Measurements from ENCODE around the gene CD82. TPM values are rescaled to one million over a fixed set of nuclear protein-coding genes. Genes with fewer than 3 reads are reported as not detected.

CD82 gene
- total RNA-seq, 1 donor, result 2.6 TPM

- no peak overlapping the region for H3K4me3 ChIP-seq (ENCODE audit: low read depth, low read length)
- DNase-seq (ENCODE audit: low read depth), result no peak
- TF ChIP-seq, protein P1, sequence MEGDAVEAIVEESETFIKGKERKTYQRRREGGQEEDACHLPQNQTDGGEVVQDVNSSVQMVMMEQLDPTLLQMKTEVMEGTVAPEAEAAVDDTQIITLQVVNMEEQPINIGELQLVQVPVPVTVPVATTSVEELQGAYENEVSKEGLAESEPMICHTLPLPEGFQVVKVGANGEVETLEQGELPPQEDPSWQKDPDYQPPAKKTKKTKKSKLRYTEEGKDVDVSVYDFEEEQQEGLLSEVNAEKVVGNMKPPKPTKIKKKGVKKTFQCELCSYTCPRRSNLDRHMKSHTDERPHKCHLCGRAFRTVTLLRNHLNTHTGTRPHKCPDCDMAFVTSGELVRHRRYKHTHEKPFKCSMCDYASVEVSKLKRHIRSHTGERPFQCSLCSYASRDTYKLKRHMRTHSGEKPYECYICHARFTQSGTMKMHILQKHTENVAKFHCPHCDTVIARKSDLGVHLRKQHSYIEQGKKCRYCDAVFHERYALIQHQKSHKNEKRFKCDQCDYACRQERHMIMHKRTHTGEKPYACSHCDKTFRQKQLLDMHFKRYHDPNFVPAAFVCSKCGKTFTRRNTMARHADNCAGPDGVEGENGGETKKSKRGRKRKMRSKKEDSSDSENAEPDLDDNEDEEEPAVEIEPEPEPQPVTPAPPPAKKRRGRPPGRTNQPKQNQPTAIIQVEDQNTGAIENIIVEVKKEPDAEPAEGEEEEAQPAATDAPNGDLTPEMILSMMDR (IDR thresholded peaks at IDR 0.05; ENCODE audit: insufficient read depth, low read length), result no peak
These were observed 43.2 kb upstream of the CD82 start for GRCh38 chr11:44522294-44522693.

DNA sequence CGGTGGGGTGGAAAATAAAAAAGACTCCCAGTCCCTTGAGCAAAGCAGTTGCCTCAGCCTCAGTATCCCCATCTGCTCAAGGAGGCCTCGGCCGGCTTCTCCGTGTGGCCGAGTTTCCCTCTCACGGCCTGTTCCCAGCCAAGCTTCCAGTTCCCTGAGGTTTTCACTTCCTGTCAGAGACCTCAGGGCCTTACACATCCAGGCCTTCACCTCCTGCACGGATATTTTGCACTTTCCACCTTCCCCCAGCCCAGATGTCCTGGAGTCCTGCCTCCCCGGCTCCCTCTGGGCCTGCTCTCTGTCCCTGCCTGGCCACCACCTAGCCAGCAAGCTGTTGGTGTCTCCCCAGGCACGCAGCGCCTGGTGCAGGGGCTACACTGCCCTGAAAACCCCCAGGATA lies 41.1 kb upstream of the CD82 start:
- TF ChIP-seq, protein P1 (IDR thresholded peaks at IDR 0.05; ENCODE audit: insufficient read depth, low read length), result no peak
- H3K4me3 ChIP-seq (ENCODE audit: low read depth, low read length), result no peak overlapping the region
- no peak for DNase-seq (ENCODE audit: low read depth)

GRCh38 chr11:44524751-44525201 lies 40.7 kb upstream of the CD82 start:
- no peak for DNase-seq (ENCODE audit: low read depth)
- H3K4me3 ChIP-seq (ENCODE audit: low read depth, low read length), result no peak overlapping the region
- TF ChIP-seq, protein P1 (IDR thresholded peaks at IDR 0.05; ENCODE audit: insufficient read depth, low read length), result no peak

- DNase-seq (ENCODE audit: low read depth), result no peak
These were observed 39.8 kb upstream of the CD82 start for GRCh38 chr11:44525473-44526252.

GRCh38 chr11:44526438-44526837 lies 39.0 kb upstream of the CD82 start:
- TF ChIP-seq, protein P1 (IDR thresholded peaks at IDR 0.05; ENCODE audit: insufficient read depth, low read length), result no peak

More at GRCh38 chr11:44525473-44526252, 39.8 kb upstream of the CD82 start:
- no peak overlapping the region for H3K4me3 ChIP-seq (ENCODE audit: low read depth, low read length)
- TF ChIP-seq, protein P1 (IDR thresholded peaks at IDR 0.05; ENCODE audit: insufficient read depth, low read length), result no peak

GRCh38 chr11:44527476-44527875 lies 38.0 kb upstream of the CD82 start:
- H3K4me3 ChIP-seq (ENCODE audit: low read depth, low read length), result no peak overlapping the region
- DNase-seq (ENCODE audit: low read depth), result no peak
- TF ChIP-seq, protein P1 (IDR thresholded peaks at IDR 0.05; ENCODE audit: insufficient read depth, low read length), result no peak

More at GRCh38 chr11:44526438-44526837, 39.0 kb upstream of the CD82 start:
- no peak overlapping the region for H3K4me3 ChIP-seq (ENCODE audit: low read depth, low read length)
- no peak for DNase-seq (ENCODE audit: low read depth)
